Stimulated activated naive CD4-positive, alpha-beta T cell treated with Interleukin-2 at 50 U/mL for 16 hours (primary cell): Measurements from ENCODE around the gene CSTB.

ENCODE experiments used
- DNase-seq: peaks from one replicate; lab custom pipeline; 2025; lab: John Stamatoyannopoulos, UW

The CSTB gene

GRCh38 chr21:43810505-43811261 is 34.6 kb upstream of the CSTB start:
- DNase-seq = peak; percentile 79

- no peak for DNase-seq
Measured at GRCh38 chr21:43809853-43810504, 33.9 kb upstream of the CSTB start.

- no peak for DNase-seq
Measured at GRCh38 chr21:43809346-43809799, 33.3 kb upstream of the CSTB start.

GRCh38 chr21:43808832-43809251 is 32.7 kb upstream of the CSTB start:
- DNase-seq = no peak

GRCh38 chr21:43808367-43808766 is 32.3 kb upstream of the CSTB start:
- no peak for DNase-seq

- no peak for DNase-seq
Measured at GRCh38 chr21:43806017-43806710, 30.1 kb upstream of the CSTB start.

GRCh38 chr21:43805275-43805800 is 29.2 kb upstream of the CSTB start:
- DNase-seq = no peak

GRCh38 chr21:43803558-43804300 is 27.6 kb upstream of the CSTB start:
- DNase-seq = no peak

GRCh38 chr21:43802713-43803313 is 26.7 kb upstream of the CSTB start:
- DNase-seq = no peak

- DNase-seq = no peak
Measured at GRCh38 chr21:43801006-43801783, 25.1 kb upstream of the CSTB start.

- no peak for DNase-seq
Measured at GRCh38 chr21:43800566-43800965, 24.5 kb upstream of the CSTB start.

- no peak for DNase-seq
Measured at GRCh38 chr21:43800124-43800523, 24.0 kb upstream of the CSTB start.

GRCh38 chr21:43799301-43799840 is 23.3 kb upstream of the CSTB start:
- no peak for DNase-seq

- no peak for DNase-seq
Measured at GRCh38 chr21:43797925-43798715, 22.0 kb upstream of the CSTB start.

GRCh38 chr21:43797415-43797814 is 21.3 kb upstream of the CSTB start:
- no peak for DNase-seq

- no peak for DNase-seq
Measured at GRCh38 chr21:43794857-43795256, 18.7 kb upstream of the CSTB start.

GRCh38 chr21:43794311-43794710 is 18.2 kb upstream of the CSTB start:
- DNase-seq = no peak

GRCh38 chr21:43793243-43793642 is 17.1 kb upstream of the CSTB start:
- DNase-seq = no peak

- no peak for DNase-seq
Measured at GRCh38 chr21:43792406-43792805, 16.3 kb upstream of the CSTB start.
